PC-3 (cell line): Measurements from ENCODE around the gene FBXO42. TPM values are rescaled to one million over a fixed set of nuclear protein-coding genes. Genes with fewer than 3 reads are reported as not detected.

Experiments used
- ATAC-seq: fragments of 200-7000 bp; cut with Tn5 transposase; 2 replicates; pipeline ENCODE4 v1.9.1; 2020; ENCODE audit warnings: mild to moderate bottlenecking, moderate library complexity
- BruUV-seq: library from RNA; stranded (reverse); fragments of 400-500 nt; replicated peaks from 2 replicates; lab custom pipeline; 2021; lab: Mats Ljungman, UMichigan
- CTCF ChIA-PET: fragments of 300-600 bp; sonication (Branson Sonifier 250); formaldehyde crosslinking; loops from one replicate; lab custom pipeline; 2022; ENCODE audit warnings: antibody characterized with exemption; lab: Charles Lee
- POLR2A ChIA-PET: fragments of 300-600 bp; sonication (Branson Sonifier 250); formaldehyde crosslinking; loops from one replicate; lab custom pipeline; 2022; ENCODE audit warnings: antibody characterized with exemption; ENCODE audit not compliant: unreplicated experiment; lab: Charles Lee
- DNase-seq: peaks from one replicate; pipeline ENCODE4 v3.0.0-alpha.2; 2015
- H2AFZ ChIP-seq: fragments of 300-600 bp; sonication (generic); 2 replicates; pipeline ENCODE4 v1.6.0; 2016; ENCODE audit warnings: antibody characterized with exemption, low read length
- H3F3A ChIP-seq: fragments of 300-600 bp; sonication (generic); one replicate; pipeline ENCODE4 v1.6.0; 2017; ENCODE audit warnings: antibody characterized with exemption, low read length, control low read depth, mild to moderate bottlenecking; ENCODE audit not compliant: unreplicated experiment
- H3K27ac ChIP-seq: fragments of 300-600 bp; sonication (generic); 2 replicates; pipeline ENCODE4 v1.5.1; 2016; ENCODE audit warnings: mild to moderate bottlenecking, low read length
- H3K27me3 ChIP-seq: fragments of 300-600 bp; sonication (generic); 2 replicates; pipeline ENCODE4 v1.6.1; 2016; ENCODE audit warnings: low read length, mixed read lengths
- H3K36me3 ChIP-seq: fragments of 300-600 bp; sonication (generic); 2 replicates; pipeline ENCODE4 v1.6.1; 2016; ENCODE audit warnings: low read depth, mixed run types, low read length, mixed read lengths
- H3K4me1 ChIP-seq: fragments of 300-600 bp; sonication (generic); 2 replicates; pipeline ENCODE4 v1.5.1; 2016; ENCODE audit warnings: low read length; ENCODE audit not compliant: insufficient read depth
- H3K4me2 ChIP-seq: fragments of 300-600 bp; sonication (generic); 2 replicates; pipeline ENCODE4 v1.6.0; 2016; ENCODE audit warnings: low read length
- H3K4me3 ChIP-seq: fragments of 300-600 bp; sonication (generic); 2 replicates; pipeline ENCODE4 v1.5.1; 2016; ENCODE audit warnings: mild to moderate bottlenecking, low read length, mixed read lengths
- H3K79me2 ChIP-seq: fragments of 300-600 bp; sonication (generic); 2 replicates; pipeline ENCODE4 v1.6.1; 2017; ENCODE audit warnings: low read length, mixed read lengths
- H3K9ac ChIP-seq: fragments of 300-600 bp; sonication (generic); 2 replicates; pipeline ENCODE4 v1.6.0; 2016; ENCODE audit warnings: mild to moderate bottlenecking, low read length
- H3K9me2 ChIP-seq: fragments of 300-600 bp; sonication (generic); replicated peaks from 2 replicates; pipeline ENCODE4 v1.6.1; 2016; ENCODE audit warnings: mixed run types, low read length, mixed read lengths
- H3K9me3 ChIP-seq: fragments of 300-600 bp; sonication (generic); 2 replicates; pipeline ENCODE4 v1.6.1; 2016; ENCODE audit warnings: low read length, mixed read lengths
- H4K20me1 ChIP-seq: fragments of 300-600 bp; sonication (generic); 2 replicates; pipeline ENCODE4 v1.6.1; 2016; ENCODE audit warnings: low read length, mixed read lengths
- EZH2 ChIP-seq: fragments of 300-600 bp; sonication (generic); IDR thresholded peaks from one replicate; pipeline ENCODE4 v1.6.1; 2017; ENCODE audit warnings: antibody characterized with exemption, mild to moderate bottlenecking, low read length; ENCODE audit not compliant: unreplicated experiment
- EZH2phosphoT487 ChIP-seq: fragments of 300-600 bp; sonication (generic); IDR thresholded peaks from 2 replicates; pipeline ENCODE4 v1.6.1; 2018; ENCODE audit warnings: mild to moderate bottlenecking, antibody characterized with exemption, low read length, borderline replicate concordance
- intact Hi-C: fragments of 100-400 bp; cut with micrococcal nuclease; formaldehyde crosslinking; loops from 2 replicates; pipeline ENCODE4 v1.9.0; 2023
- total RNA-seq: library from RNA; depleted of rRNA; stranded (reverse); fragments of >200 nt; gene quantifications from 2 replicates; pipeline ENCODE4 v1.2.3, GENCODE V29; 2014
- TF ChIP-seq, protein P1 (sequence below): fragments of 300-600 bp; sonication (generic); conservative IDR thresholded peaks from 2 replicates; pipeline ENCODE4 v1.5.1; 2017; ENCODE audit warnings: antibody characterized with exemption, low read depth, mild to moderate bottlenecking, low read length

The FBXO42 gene
- total RNA-seq, 1 experiment from 2014 or later, result 16.0 TPM

GRCh38 chr1:16243936-16244649, 108.2 kb downstream of the FBXO42 start:
- ChIA-PET CTCF (interaction anchor here (0.5 to 1.9 kb wide), 7 partner anchors 30 to 408 kb away, joined by 3 to 7 read pairs (median 4); no protein-coding TSS in a partner anchor), POLR2A (interaction anchor here (1.0 kb wide), 1 partner anchor 10 kb away, joined by 3 read pairs; no protein-coding TSS in a partner anchor)
- H3K4me3 ChIP-seq, result no peak overlapping the region
- no peaks in the 10 kb centered on the region for H3K9me2 ChIP-seq
- H3K4me1 ChIP-seq, result peaks cover 17% of the 10 kb centered on the region
- H3K36me3 ChIP-seq, result no peaks in the 10 kb centered on the region
- H3K9me3 ChIP-seq, result no peaks in the 10 kb centered on the region
- no peaks in the 10 kb centered on the region for H3F3A ChIP-seq
- no peak overlapping the region for H2AFZ ChIP-seq
- H3K27me3 ChIP-seq, result no peaks in the 10 kb centered on the region
- H3K9ac ChIP-seq, result no peak overlapping the region
- intact Hi-C loops, result loop anchor here (1.0 to 5.0 kb wide), 2 partner anchors 37 to 165 kb away; no protein-coding TSS in a partner anchor
- ATAC-seq, result peak; percentile 65
- 0 out of 2 replicates have a peak, but pooled peaks cover 2% of the 10 kb centered on the region for H4K20me1 ChIP-seq
- no peak overlapping the region for H3K27ac ChIP-seq
- peak; percentile 91 for DNase-seq
- H3K4me2 ChIP-seq, result no peak overlapping the region
- BruUV-seq, result no TSS peak
- TF ChIP-seq, protein P1, sequence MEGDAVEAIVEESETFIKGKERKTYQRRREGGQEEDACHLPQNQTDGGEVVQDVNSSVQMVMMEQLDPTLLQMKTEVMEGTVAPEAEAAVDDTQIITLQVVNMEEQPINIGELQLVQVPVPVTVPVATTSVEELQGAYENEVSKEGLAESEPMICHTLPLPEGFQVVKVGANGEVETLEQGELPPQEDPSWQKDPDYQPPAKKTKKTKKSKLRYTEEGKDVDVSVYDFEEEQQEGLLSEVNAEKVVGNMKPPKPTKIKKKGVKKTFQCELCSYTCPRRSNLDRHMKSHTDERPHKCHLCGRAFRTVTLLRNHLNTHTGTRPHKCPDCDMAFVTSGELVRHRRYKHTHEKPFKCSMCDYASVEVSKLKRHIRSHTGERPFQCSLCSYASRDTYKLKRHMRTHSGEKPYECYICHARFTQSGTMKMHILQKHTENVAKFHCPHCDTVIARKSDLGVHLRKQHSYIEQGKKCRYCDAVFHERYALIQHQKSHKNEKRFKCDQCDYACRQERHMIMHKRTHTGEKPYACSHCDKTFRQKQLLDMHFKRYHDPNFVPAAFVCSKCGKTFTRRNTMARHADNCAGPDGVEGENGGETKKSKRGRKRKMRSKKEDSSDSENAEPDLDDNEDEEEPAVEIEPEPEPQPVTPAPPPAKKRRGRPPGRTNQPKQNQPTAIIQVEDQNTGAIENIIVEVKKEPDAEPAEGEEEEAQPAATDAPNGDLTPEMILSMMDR, result peak; percentile 90
- TF ChIP-seq EZH2phosphoT487 (no peak), EZH2 (no peak)
- no peaks in the 10 kb centered on the region for H3K79me2 ChIP-seq

DNA sequence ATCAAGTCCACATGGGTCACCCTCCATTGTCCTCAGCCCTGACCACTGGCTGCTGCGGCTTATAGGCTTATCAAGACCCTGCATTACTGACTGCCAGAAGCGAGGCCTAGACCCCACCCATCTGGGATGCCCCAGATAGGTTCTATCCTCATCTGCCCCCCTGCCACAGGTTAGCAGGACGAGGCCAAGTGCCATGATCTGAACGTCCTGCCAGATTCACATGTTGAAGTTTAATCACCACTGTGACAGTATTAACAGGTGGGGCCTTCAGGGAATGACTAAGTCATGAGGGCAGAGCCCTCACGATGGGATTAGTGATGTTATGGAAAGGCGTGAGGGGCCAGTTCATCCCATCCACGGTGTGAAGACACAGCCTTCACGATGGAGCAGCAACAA, 109.1 kb downstream of the FBXO42 start:
- no peaks in the 10 kb centered on the region for H3K9me3 ChIP-seq
- no peaks in the 10 kb centered on the region for H3F3A ChIP-seq
- peaks cover 12% of the 10 kb centered on the region for H3K4me1 ChIP-seq
- ATAC-seq, result no peak
- H3K79me2 ChIP-seq, result no peaks in the 10 kb centered on the region
- no peaks in the 10 kb centered on the region for H3K27me3 ChIP-seq
- ChIA-PET CTCF (interaction anchor here (0.5 kb wide), 1 partner anchor 407 kb away, joined by 3 read pairs; no protein-coding TSS in a partner anchor), POLR2A (no interaction called here)
- no peaks in the 10 kb centered on the region for H3K9me2 ChIP-seq
- no peak for TF ChIP-seq EZH2phosphoT487
- TF ChIP-seq EZH2, result no peak
- TF ChIP-seq, protein P1, result no peak
- no peak overlapping the region for H3K4me3 ChIP-seq
- H3K27ac ChIP-seq, result no peak overlapping the region
- H3K9ac ChIP-seq, result no peak overlapping the region
- H3K4me2 ChIP-seq, result no peak overlapping the region
- H3K36me3 ChIP-seq, result no peaks in the 10 kb centered on the region
- DNase-seq, result no peak
- H4K20me1 ChIP-seq, result no peaks in the 10 kb centered on the region
- intact Hi-C loops, result loop anchor here (5.0 kb wide), 1 partner anchor 36 kb away; no protein-coding TSS in a partner anchor
- BruUV-seq, result no TSS peak
- no peak overlapping the region for H2AFZ ChIP-seq
